ENCODE measurements around the gene SSUH2.

- no peak for TF ChIP-seq POLR2AphosphoS5 (IDR thresholded peaks at IDR 0.05; ENCODE audit: low read depth)
- peak; percentile 85 for TF ChIP-seq CTCF (IDR thresholded peaks at IDR 0.05; ENCODE audit: insufficient read depth, low read length)
- TF ChIP-seq SPI1 (IDR thresholded peaks at IDR 0.05; ENCODE audit: borderline replicate concordance, low read depth), result no peak
- TF ChIP-seq GABPA (IDR thresholded peaks at IDR 0.05; ENCODE audit: low read depth), result no peak
Observed at GRCh38 chr3:8622873-8623691, 21.5 kb downstream of the SSUH2 start.

Measured in HL-60 (cell line).